Measurements from ENCODE around the gene TSR3.

TSR3 gene

GRCh38 chr16:1323296-1324239 is 28.1 kb downstream of the TSR3 start:
- no peak for DNase-seq

- no peak for DNase-seq
Measured at GRCh38 chr16:1322407-1322806, 29.3 kb downstream of the TSR3 start.

DNA sequence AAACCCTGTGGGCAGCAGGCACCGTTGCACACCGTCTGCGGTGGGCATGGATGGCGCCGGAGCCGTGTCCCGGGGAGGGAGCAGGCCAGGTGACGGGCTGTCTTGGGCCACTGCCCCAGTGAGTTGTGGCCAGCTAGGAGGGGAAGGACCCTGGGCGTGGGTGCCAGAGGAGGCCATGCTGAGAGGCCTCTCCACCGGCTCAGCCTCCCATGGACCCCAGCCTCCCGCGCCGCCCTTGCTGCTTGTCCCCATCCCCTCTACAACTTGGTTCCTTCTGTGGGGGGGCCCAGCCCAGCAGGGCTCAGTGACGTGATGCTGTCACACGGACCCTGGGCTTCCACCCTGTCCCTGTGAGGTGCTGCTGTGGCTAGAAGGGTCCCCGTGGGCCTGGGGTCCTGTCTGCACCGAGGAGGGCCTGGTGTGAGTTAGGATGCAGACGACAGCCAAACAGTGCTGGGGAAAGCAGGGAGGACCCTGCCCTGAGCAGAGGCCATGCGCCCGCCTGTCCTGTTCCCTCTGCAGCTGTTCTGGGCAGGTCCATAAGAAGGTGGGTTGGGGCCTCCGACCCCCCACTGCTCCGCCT is 30.9 kb downstream of the TSR3 start:
- no peak for DNase-seq

- DNase-seq, result no peak
Measured at GRCh38 chr16:1320097-1320496, 31.6 kb downstream of the TSR3 start.

GRCh38 chr16:1319041-1319440 is 32.6 kb downstream of the TSR3 start:
- no peak for DNase-seq

DNA sequence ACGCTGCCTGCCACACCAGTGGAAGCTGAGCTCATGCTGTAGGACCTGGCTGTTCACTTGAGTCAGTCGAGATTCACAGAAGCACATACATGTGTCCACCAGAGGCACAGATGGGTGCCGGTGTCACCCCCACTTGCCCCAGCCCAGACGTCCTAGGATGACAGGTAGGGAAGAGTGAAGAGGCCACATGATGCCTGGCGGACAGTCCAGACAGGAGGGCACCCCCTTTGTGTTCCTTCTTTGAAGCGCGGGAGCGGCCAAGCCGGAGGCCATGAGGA is 33.5 kb downstream of the TSR3 start:
- no peak for DNase-seq

DNA sequence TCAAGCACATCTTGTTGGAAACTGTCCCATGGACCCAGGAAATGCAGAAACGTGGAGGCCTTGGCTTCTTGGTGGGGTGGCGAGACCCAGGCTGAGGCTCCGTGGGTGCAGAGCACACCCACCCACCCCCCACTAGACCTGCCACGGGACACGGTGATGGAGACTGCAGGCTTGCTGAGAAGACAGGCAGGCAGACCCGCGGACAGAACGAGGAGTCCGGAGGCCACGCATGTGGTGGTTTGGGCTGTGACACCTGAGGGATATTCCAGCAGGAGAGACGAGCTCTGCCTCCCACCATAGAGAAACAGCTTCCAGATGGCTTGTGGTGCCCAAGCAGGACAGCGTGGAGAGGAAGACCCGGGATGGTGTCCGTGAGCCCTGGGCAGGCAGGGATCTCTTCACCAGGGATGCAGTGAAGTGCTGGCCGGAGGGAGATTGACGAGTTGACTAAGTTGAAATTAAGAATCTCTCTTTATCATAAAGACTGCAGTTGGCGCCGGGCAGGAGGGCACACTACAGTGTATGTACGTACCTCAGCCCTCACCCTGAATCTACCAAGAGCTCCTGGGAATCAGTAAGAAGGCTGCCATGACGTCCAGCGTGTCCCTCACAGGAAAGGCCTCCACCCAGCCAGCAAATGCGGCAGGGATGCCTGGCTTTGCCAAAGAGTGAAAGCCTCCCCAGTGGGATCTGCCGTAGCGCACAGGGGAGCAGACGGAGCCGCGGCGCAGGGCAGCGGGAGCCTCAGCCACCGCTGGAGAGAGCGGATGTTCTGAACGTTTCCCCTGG is 34.0 kb downstream of the TSR3 start:
- DNase-seq, result no peak

- no peak for DNase-seq
Measured at GRCh38 chr16:1316033-1316405, 35.7 kb downstream of the TSR3 start.

DNA sequence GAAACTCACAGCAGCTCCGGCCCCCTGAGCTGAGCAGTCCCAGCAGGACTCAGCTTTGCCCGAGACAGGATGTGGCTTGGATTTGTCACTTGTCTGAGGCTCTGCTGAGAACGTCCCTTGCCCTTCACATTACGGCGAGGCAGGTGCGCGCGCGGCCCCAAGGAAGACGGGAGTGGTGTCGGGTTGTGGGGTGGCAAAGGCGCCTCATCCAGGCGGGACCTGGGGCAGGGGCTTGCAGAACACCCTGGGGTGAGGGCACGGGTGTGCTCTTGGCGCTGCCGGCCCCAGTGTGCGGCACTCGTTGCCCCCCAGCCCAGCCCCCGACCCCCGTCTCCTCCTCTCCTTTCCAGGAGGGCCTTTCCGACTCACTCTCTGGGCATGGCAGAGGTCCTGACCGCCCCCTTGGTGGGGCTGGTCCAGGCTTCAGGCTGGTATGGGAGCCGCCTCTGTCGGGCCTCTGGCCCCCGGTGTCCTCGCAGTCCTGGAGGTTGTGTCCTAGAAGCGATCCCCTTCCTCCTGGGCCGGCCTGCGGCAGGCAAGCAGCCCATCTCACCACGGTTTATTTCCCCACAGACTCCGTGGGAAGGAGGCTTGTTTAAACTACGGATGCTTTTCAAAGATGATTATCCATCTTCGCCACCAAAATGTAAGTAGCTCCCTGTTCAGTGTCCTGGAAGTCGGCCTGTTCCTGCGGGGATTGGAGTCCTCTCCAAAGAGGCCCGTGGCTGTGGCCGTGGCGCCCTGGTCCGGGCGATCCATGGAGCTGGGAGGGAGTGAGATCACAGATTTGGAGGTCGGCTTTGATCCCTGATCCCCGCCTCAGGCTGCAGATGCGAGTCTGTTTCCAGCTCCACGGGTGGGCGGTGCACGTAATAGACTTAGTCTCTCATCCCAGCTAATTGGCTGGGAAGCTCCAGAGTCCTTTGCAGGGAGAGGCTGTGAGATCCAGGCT is 36.3 kb downstream of the TSR3 start:
- DNase-seq, result no peak

GRCh38 chr16:1314399-1315068 is 37.1 kb downstream of the TSR3 start:
- DNase-seq, result no peak

- DNase-seq, result no peak
Measured at GRCh38 chr16:1313721-1314369, 37.8 kb downstream of the TSR3 start.

DNA sequence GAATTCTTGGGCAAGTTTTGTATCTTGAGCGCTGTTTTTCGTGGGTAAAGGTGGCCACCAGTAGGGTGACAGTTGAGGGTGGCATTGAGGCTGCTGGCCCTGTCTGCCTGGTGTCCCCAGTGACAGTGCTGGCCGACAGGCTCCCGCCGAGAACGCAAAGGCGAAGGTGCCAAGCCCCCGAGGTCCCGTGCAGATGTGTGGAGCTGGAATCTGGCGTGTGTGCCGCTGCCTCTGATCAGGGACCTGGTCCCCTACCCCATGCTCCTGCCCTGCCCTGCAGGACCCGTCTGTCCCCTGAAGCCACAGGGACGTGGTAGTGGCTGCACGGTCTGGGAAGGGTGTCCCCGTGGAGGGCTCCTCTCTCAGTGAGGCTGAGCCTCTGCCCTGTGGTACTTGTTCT is 38.8 kb downstream of the TSR3 start:
- no peak for DNase-seq

GRCh38 chr16:1312467-1312816 is 39.2 kb downstream of the TSR3 start:
- no peak for DNase-seq

DNA sequence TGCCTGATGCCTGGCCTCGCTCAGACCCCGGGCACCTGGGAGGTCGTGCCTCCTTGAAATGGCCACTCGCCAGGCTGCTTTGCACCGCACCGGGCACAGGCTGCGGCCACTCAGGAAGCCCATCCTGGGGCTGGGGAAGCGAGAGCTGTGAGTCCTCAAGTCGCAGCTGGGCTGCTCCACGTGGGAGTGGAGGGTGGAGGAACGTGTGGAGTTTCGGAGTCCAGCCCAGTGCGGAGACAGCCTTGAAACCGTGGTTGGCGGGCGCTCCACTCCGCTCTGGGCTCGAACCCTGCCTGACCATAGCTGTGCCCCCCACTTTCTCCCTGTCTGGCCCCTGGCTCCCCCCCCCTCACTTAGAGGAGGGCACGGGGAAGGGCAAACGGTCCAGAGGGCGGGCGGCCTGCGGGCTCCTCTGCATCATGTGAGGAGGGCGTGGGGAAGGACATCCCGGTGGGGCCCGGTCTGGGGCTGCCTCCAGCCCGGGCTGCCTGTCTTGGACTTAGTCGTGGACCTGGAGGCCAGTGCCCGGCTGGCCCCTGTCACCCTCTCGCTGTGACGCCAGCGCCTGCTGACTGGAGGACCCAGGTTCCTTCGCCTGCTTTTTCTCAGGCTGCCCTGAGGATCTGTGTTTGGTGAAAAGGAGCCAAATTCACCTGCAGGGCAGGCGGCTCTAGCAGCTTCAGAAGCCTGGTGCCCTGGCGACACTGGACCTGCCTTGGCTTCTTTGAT is 39.8 kb downstream of the TSR3 start:
- DNase-seq, result no peak

DNA sequence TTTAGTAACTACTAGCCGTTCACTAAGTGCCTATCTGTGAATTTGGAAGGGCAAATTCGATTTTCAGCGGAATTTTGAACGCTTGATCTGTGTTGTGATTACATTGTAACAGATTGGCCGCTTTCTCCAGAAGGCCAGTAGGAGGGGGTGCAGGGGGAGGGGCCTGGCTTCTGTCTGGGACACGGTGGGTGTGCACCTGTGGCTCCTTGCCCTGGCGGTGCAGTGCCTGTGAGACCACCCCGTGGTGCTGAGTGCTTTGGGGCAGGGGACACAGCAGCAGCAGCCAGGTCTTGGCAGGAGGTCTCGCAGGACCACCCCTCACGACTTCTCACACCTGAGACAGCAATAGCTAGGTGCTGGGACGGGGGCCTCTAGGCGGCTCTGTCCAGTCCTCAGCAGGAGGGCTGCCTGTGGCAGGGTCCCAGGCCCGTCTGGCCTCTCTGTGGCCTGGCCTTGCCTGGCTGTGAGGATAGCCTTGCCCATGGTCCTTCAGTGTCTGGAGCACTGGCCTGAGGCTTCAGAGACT is 40.4 kb downstream of the TSR3 start:
- no peak for DNase-seq

DNA sequence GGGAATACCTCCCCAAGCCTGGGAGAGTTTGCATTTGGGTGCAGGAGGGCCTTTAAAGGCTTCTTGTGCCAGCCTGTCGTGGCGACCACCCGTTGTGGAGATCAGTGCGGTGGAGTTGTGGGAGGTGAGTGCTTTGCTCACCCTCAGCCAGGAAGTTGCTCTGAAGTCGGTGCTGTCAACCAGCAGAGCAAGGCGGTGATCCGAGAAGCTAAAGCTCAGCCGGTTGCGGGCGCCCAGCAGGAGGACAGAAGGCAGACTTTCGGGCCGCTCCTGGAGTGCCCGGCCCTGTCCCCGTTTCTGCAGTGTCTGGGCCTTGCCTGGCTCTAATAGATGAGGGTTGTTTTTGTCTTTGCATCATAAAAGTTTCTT is 40.9 kb downstream of the TSR3 start:
- no peak for DNase-seq

DNA sequence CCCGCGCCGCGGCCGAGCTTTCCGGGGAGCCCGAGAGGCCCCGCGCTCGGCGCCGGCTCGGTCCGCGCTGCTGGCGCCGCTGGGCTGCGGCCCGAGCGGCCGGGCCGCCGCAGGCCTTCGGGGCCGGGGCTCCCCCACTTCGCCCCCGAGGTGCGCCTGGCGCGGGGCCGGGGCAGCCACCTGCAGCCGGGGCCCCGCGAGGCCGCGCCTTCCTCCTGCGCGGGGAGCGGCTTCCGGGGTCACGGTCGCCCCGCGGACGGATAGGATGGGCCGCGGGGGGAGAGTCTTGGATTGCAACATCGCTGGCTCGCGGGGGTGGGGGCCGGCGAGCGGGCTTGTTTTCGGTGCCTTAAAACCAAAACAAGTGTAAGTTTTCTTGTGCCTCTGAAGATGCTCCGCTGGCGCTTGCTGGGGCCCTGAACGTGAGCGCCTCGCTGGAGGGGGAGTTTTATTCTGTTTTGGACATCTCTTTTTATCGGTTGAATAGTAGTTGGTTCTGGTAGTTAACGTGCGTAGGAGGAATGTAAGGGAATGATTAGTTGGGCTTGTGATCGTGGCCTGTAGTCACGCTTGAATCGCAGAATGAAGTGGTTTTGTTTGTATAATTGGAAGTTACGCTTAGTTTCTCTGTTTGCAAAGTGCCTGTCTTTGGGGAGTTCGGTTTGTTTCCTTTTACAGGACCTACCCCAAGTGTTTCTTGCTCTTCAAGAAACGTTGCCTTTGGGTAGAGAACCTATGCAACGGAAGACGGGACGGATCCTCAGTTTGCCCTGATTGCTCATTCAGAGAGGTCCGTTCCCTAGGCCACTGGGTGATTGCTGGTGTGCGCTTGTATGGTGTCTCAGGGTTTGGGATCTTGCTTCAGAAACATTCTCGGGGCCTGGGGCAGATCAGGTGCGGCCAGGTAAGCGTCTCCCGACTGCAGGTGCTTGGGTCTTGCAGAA is 41.5 kb downstream of the TSR3 start:
- DNase-seq, result no peak

DNA sequence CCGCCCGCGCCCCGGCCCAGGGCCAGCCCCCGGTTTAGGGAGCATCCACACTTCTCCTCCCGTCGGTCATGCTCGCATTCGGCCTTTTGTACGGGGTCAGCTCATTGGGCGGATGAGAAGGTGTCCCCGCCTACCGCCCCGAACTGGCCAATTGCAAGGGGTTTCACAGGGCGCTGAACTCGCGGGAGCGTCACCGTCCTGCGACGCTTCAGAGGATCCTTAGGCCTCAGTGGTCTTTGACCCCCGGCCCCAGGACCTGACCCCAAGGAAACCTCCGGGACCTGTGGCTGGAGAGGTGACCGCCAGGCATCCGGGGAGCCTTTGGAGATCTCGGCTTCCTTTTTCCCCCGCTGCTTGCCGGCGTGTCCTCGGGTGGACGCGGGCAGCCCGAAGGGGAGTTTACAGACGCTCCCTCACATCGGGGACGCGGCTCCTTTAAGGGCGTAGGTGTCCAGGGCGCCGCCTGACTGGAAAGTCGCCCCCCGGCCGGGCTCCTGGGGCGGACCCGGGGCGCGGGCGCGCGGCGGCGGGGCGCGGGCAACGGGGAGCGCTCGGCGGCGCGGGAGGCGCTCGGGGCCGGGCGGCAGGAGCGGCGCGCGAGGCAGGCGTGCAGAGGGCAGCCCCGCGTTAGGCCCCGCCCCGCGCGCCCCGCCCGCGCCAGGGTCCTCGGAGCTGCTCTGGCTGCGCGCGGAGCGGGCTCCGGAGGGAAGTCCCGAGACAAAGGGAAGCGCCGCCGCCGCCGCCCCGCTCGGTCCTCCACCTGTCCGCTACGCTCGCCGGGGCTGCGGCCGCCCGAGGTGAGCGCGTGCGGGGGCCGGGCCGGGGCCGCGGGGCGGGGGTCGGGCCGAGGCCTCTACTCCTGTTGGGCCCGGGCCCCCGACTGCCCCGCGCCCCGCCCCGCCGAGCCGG is 42.4 kb downstream of the TSR3 start, which contains the start of gene UBE2I:
Gene UBE2I, plus strand, starts transcription at position 660 of the 909 bp plus-strand sequence. CDS start 4,395 bp downstream, outside the sequence.
- DNase-seq, result peak; percentile 99
